ENCODE data around the gene SLC7A7. TPM values are rescaled to one million over a fixed set of nuclear protein-coding genes. Genes with fewer than 3 reads are reported as not detected.
"Not testable (repeated sequence)": the region's sequence is repeated elsewhere in the genome, so short reads cannot be mapped to it uniquely, and the experiment has no call there.

Gene SLC7A7
- total and polyA plus RNA-seq, 2 experiments from 2014 or later = 0.63 to 0.65 TPM

GRCh38 chr14:22733829-22734228 is 81.4 kb downstream of the SLC7A7 start:
- Histone ChIP-seq H3K27me3 (replicated peaks; ENCODE audit: insufficient read depth) (no peaks in the 10 kb centered on the region; the same call in 1 of the 2 replicates), H3K79me2 (ENCODE audit: insufficient read depth) (no peaks in the 10 kb centered on the region), H3K4me3 (no peak overlapping the region), H3K27ac (no peak overlapping the region), H3K4me2 (ENCODE audit: unreplicated experiment) (no peak overlapping the region), H3K36me3 (ENCODE audit: low read depth) (no peaks in the 10 kb centered on the region), H3K9ac (no peak overlapping the region), H2AFZ (no peak overlapping the region), H3K4me1 (ENCODE audit: insufficient read depth) (no peaks in the 10 kb centered on the region), H4K20me1 (ENCODE audit: insufficient read depth) (no peaks in the 10 kb centered on the region), H3K9me2 (ENCODE audit: insufficient read depth) (no peaks in the 10 kb centered on the region), H3F3A (ENCODE audit: insufficient read depth) (no peaks in the 10 kb centered on the region), H3K9me3 (ENCODE audit: low read depth) (no peaks in the 10 kb centered on the region)
- no peak for DNase-seq
- in situ Hi-C loops (cut with MboI) = no loop called here
- 42 to 44% methylated on average over 2 of the region's 2 CpGs for WGBS, 2 experiments (ENCODE audit: low coverage in 1 of 2, low lambda C conversion rate in 2 of 2, missing lambda C conversion rate in 2 of 2)
- TF ChIP-seq EZH2phosphoT487 (IDR thresholded peaks at IDR 0.05; ENCODE audit: insufficient read depth, low read depth) (no peak), EZH2 (IDR thresholded peaks at IDR 0.05; ENCODE audit: insufficient read depth, poor library complexity, severe bottlenecking) (no peak)

GRCh38 chr14:22732062-22732461 is 83.2 kb downstream of the SLC7A7 start:
- WGBS, 2 experiments (ENCODE audit: low coverage in 1 of 2, low lambda C conversion rate in 2 of 2, missing lambda C conversion rate in 2 of 2) = 66 to 74% methylated on average over 5 of the region's 5 CpGs
- not testable (repeated sequence) for H3K4me2 ChIP-seq (ENCODE audit: unreplicated experiment)

GRCh38 chr14:22726012-22726411 is 89.2 kb downstream of the SLC7A7 start:
- Histone ChIP-seq H3K36me3 (ENCODE audit: low read depth) (no peaks in the 10 kb centered on the region), H3K79me2 (ENCODE audit: insufficient read depth) (no peaks in the 10 kb centered on the region), H3K9me3 (ENCODE audit: low read depth) (no peaks in the 10 kb centered on the region), H3K4me1 (ENCODE audit: insufficient read depth) (no peaks in the 10 kb centered on the region), H4K20me1 (ENCODE audit: insufficient read depth) (no peaks in the 10 kb centered on the region), H3K9ac (no peak overlapping the region), H3F3A (ENCODE audit: insufficient read depth) (no peaks in the 10 kb centered on the region), H2AFZ (no peak overlapping the region), H3K4me2 (ENCODE audit: unreplicated experiment) (no peak overlapping the region), H3K4me3 (no peak overlapping the region), H3K27ac (no peak overlapping the region), H3K9me2 (ENCODE audit: insufficient read depth) (no peaks in the 10 kb centered on the region), H3K27me3 (replicated peaks; ENCODE audit: insufficient read depth) (no peaks in the 10 kb centered on the region)
- WGBS, 2 experiments (ENCODE audit: low coverage in 1 of 2, low lambda C conversion rate in 2 of 2, missing lambda C conversion rate in 2 of 2) = 10 to 21% methylated on average over 1 of the region's 1 CpG
- no peak for DNase-seq
- TF ChIP-seq EZH2phosphoT487 (IDR thresholded peaks at IDR 0.05; ENCODE audit: insufficient read depth, low read depth) (no peak), EZH2 (IDR thresholded peaks at IDR 0.05; ENCODE audit: insufficient read depth, poor library complexity, severe bottlenecking) (no peak)
- in situ Hi-C loops (cut with MboI) = no loop called here

More at GRCh38 chr14:22732062-22732461, 83.2 kb downstream of the SLC7A7 start:
- H4K20me1 ChIP-seq (ENCODE audit: insufficient read depth); H3K79me2 ChIP-seq (ENCODE audit: insufficient read depth); H3K4me3 ChIP-seq; H3K9ac ChIP-seq; H3K9me3 ChIP-seq (ENCODE audit: low read depth); H3K9me2 ChIP-seq (ENCODE audit: insufficient read depth); H3K4me1 ChIP-seq (ENCODE audit: insufficient read depth); H3K27ac ChIP-seq; H3K36me3 ChIP-seq (ENCODE audit: low read depth); H3F3A ChIP-seq (ENCODE audit: insufficient read depth); in situ Hi-C loops (cut with MboI); H3K27me3 ChIP-seq (replicated peaks; ENCODE audit: insufficient read depth); H2AFZ ChIP-seq; DNase-seq: not testable (repeated sequence)

GRCh38 chr14:22725374-22725773 is 89.9 kb downstream of the SLC7A7 start:
- H3K4me2 ChIP-seq (ENCODE audit: unreplicated experiment); H3K9me3 ChIP-seq (ENCODE audit: low read depth); H3K79me2 ChIP-seq (ENCODE audit: insufficient read depth); H2AFZ ChIP-seq; H3F3A ChIP-seq (ENCODE audit: insufficient read depth); H3K27me3 ChIP-seq (replicated peaks; ENCODE audit: insufficient read depth); H3K4me3 ChIP-seq; H3K36me3 ChIP-seq (ENCODE audit: low read depth); in situ Hi-C loops (cut with MboI); DNase-seq; H3K4me1 ChIP-seq (ENCODE audit: insufficient read depth); H3K9ac ChIP-seq; H3K9me2 ChIP-seq (ENCODE audit: insufficient read depth); H3K27ac ChIP-seq; H4K20me1 ChIP-seq (ENCODE audit: insufficient read depth): not testable (repeated sequence)
- WGBS, 2 experiments (ENCODE audit: low coverage in 1 of 2, low lambda C conversion rate in 2 of 2, missing lambda C conversion rate in 2 of 2) = 36 to 41% methylated on average over 3 of the region's 3 CpGs

GRCh38 chr14:22724847-22725246 is 90.4 kb downstream of the SLC7A7 start:
- DNase-seq; H2AFZ ChIP-seq; H3K9me2 ChIP-seq (ENCODE audit: insufficient read depth); H3K4me3 ChIP-seq; H3K4me2 ChIP-seq (ENCODE audit: unreplicated experiment); H3F3A ChIP-seq (ENCODE audit: insufficient read depth); H3K27me3 ChIP-seq (replicated peaks; ENCODE audit: insufficient read depth); H3K36me3 ChIP-seq (ENCODE audit: low read depth); H3K9ac ChIP-seq; in situ Hi-C loops (cut with MboI); H3K9me3 ChIP-seq (ENCODE audit: low read depth); H3K27ac ChIP-seq; H4K20me1 ChIP-seq (ENCODE audit: insufficient read depth); H3K4me1 ChIP-seq (ENCODE audit: insufficient read depth); H3K79me2 ChIP-seq (ENCODE audit: insufficient read depth): not testable (repeated sequence)
- WGBS, 2 experiments (ENCODE audit: low coverage in 1 of 2, low lambda C conversion rate in 2 of 2, missing lambda C conversion rate in 2 of 2) = 68% methylated on average over 8 of the region's 8 CpGs

All from GM23248 (cell line).